ENCODE data around the gene SLC25A27. TPM values are rescaled to one million over a fixed set of nuclear protein-coding genes. Genes with fewer than 3 reads are reported as not detected.

The SLC25A27 gene
- total and polyA plus RNA-seq, 10 donors: 4.3 to 17.8 (median 10.3) TPM

DNA sequence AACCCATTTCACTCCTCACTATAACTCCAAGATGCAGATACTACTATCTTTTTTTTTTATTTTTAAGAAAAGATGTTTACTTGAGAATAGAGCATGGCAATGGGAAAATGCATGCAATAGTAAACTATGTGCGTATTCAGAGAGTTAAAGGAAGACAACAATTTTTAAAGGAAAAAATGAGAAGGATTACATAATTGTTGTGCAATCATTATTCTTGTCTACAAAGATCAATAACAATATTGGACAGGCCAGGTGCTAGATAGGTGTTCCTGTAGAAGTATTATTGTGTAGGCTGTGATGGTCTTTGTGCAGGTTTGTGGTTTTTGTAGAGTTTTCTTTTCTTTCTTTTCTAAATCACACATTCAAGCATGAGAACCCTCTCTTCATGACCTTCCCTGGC lies 20.7 kb upstream of the SLC25A27 start:
- intact Hi-C loops (cut with DNase I; ENCODE audit: low total_unique reads): no loop called here
- no peaks in the 10 kb centered on the region for H3K4me1 ChIP-seq
- no peaks in the 10 kb centered on the region for H3K36me3 ChIP-seq
- H3K27me3 ChIP-seq (replicated peaks in 1 of 7): peaks cover 0 to 3% (median 0%) of the 10 kb centered on the region in 7 donors
- no peak for DNase-seq
- WGBS, 5 donors: 86 to 100% (median 95%) methylated on average over 1 of the region's 1 CpG
- no peak overlapping the region for H3K27ac ChIP-seq
- TF ChIP-seq, protein P1, sequence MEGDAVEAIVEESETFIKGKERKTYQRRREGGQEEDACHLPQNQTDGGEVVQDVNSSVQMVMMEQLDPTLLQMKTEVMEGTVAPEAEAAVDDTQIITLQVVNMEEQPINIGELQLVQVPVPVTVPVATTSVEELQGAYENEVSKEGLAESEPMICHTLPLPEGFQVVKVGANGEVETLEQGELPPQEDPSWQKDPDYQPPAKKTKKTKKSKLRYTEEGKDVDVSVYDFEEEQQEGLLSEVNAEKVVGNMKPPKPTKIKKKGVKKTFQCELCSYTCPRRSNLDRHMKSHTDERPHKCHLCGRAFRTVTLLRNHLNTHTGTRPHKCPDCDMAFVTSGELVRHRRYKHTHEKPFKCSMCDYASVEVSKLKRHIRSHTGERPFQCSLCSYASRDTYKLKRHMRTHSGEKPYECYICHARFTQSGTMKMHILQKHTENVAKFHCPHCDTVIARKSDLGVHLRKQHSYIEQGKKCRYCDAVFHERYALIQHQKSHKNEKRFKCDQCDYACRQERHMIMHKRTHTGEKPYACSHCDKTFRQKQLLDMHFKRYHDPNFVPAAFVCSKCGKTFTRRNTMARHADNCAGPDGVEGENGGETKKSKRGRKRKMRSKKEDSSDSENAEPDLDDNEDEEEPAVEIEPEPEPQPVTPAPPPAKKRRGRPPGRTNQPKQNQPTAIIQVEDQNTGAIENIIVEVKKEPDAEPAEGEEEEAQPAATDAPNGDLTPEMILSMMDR (IDR thresholded peaks at IDR 0.05 in 8 of 11, conservative IDR thresholded peaks at IDR 0.05 in 3 of 11): no peak
- TF ChIP-seq POLR2AphosphoS5 (IDR thresholded peaks at IDR 0.05) (no peak), POLR2A (IDR thresholded peaks at IDR 0.05) (no peak)
- H3K4me3 ChIP-seq: no peak overlapping the region
- no peaks in the 10 kb centered on the region for H3K9me3 ChIP-seq

DNA sequence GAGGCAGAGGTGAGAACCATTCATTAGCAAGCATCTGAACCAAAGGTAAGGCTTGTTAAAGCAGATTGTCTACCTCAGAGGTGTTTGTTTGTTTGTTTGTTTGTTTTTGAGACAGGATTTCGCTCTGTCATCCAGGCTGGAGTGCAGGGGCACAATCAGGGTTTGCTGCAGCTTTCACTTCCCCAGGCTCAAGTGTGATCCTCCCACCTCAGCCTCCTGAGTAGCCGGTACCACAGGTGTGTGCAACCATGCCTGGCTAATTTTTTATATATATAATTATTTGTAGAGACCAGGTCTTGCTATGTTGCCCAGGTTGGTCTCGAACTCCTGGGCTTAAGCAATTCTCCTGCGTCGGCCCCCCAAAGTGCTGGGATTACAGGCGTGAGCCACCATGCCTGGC lies 17.3 kb upstream of the SLC25A27 start:
- Histone ChIP-seq H3K4me3 (no peak overlapping the region), H3K27ac (no peak overlapping the region), H3K4me1 (no peaks in the 10 kb centered on the region), H3K27me3 (replicated peaks in 1 of 7) (peaks cover 0 to 12% (median 0%) of the 10 kb centered on the region in 7 donors), H3K36me3 (no peaks in the 10 kb centered on the region), H3K9me3 (no peaks in the 10 kb centered on the region)
- DNase-seq: no peak
- TF ChIP-seq POLR2AphosphoS5 (IDR thresholded peaks at IDR 0.05): no peak
- TF ChIP-seq, protein P1 (IDR thresholded peaks at IDR 0.05 in 8 of 11, conservative IDR thresholded peaks at IDR 0.05 in 3 of 11): no peak
- TF ChIP-seq POLR2A (IDR thresholded peaks at IDR 0.05): no peak
- intact Hi-C loops (cut with DNase I; ENCODE audit: low total_unique reads): no loop called here
- WGBS, 5 donors: 76 to 86% (median 83%) methylated on average over 6 of the region's 6 CpGs

DNA sequence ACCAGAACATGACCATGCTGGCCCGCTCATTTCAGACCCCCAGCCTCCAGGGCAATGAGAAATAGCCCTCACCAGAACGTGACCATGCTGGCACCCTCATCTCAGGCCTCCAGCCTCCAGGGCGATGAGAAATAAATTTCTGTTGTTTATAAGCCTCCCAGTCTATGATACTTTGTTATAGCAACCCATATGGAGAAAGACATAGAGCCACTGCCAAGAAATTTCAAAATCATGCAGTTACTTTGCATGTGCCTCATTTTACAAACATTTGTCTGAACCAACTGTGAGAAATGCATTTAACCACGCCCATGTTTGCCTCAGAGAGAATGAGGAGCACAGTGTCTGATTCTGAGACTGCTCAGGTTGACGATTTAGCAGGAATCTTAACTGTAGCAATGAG lies 15.6 kb upstream of the SLC25A27 start:
- H3K27ac ChIP-seq: no peak overlapping the region
- H3K4me3 ChIP-seq: no peak overlapping the region
- peaks cover 0 to 12% (median 0%) of the 10 kb centered on the region in 7 donors for H3K27me3 ChIP-seq (replicated peaks in 1 of 7)
- H3K4me1 ChIP-seq: no peaks in the 10 kb centered on the region
- no peak for TF ChIP-seq POLR2AphosphoS5 (IDR thresholded peaks at IDR 0.05)
- TF ChIP-seq POLR2A (IDR thresholded peaks at IDR 0.05): no peak
- TF ChIP-seq, protein P1 (IDR thresholded peaks at IDR 0.05 in 8 of 11, conservative IDR thresholded peaks at IDR 0.05 in 3 of 11): no peak
- intact Hi-C loops (cut with DNase I; ENCODE audit: low total_unique reads): no loop called here
- H3K9me3 ChIP-seq: no peaks in the 10 kb centered on the region
- H3K36me3 ChIP-seq: no peaks in the 10 kb centered on the region
- WGBS, 5 donors: 79 to 88% (median 85%) methylated on average over 5 of the region's 5 CpGs
- no peak for DNase-seq

DNA sequence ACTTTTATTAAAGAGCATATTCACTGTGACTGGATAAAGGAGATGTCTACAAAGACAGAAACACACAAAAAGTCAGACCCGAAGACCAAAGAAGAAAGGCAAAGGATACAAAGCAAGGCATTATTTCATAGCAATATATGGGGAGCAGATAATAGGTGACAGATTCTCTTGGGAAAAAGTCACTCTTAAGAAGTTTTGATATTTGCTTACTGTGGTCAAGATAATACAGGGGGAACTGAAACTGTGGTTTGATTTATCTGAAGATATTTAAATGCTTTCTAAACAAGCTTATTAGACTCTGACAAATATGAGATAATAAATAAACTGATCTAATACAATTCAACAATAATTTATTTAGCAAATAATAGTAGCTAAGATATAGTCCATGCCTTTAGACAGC lies 14.8 kb upstream of the SLC25A27 start:
- Histone ChIP-seq H3K4me1 (no peaks in the 10 kb centered on the region), H3K36me3 (no peaks in the 10 kb centered on the region), H3K27ac (no peak overlapping the region), H3K9me3 (no peaks in the 10 kb centered on the region), H3K27me3 (replicated peaks in 1 of 7) (peaks cover 0 to 12% (median 0%) of the 10 kb centered on the region in 7 donors), H3K4me3 (no peak overlapping the region)
- TF ChIP-seq, protein P1 (IDR thresholded peaks at IDR 0.05 in 8 of 11, conservative IDR thresholded peaks at IDR 0.05 in 3 of 11): no peak
- TF ChIP-seq POLR2AphosphoS5 (IDR thresholded peaks at IDR 0.05): no peak
- no peak for TF ChIP-seq POLR2A (IDR thresholded peaks at IDR 0.05)
- 73 to 86% (median 82%) methylated on average over 1 of the region's 1 CpG for WGBS, 5 donors
- no peak for DNase-seq
- intact Hi-C loops (cut with DNase I; ENCODE audit: low total_unique reads): no loop called here
